ENCODE measurements around the gene LCE3B. TPM values are rescaled to one million over a fixed set of nuclear protein-coding genes. Genes with fewer than 3 reads are reported as not detected.

LCE3B gene
- not detected in 5 replicates for total RNA-seq (2022; extraction: Qiagen RNA extraction)

GRCh38 chr1:152613511-152613910 is at the start of gene LCE3B:
Gene LCE3B (plus strand): TSS chr1:152613811. CDS start chr1:152613811, 0 bp downstream.

GRCh38 chr1:152566681-152567080 is 46.9 kb upstream of the LCE3B start, which contains the start of gene LCE3E:
Gene LCE3E (minus strand): TSS chr1:152566780. CDS start chr1:152566208, 572 bp downstream.

GRCh38 chr1:152580433-152580832 is 33.2 kb upstream of the LCE3B start, which contains the start of gene LCE3D:
Gene LCE3D (minus strand): TSS chr1:152580516. CDS start chr1:152579936, 580 bp downstream.

GRCh38 chr1:152599934-152600333 is 13.7 kb upstream of the LCE3B start, which contains the start of gene LCE3C:
Gene LCE3C (plus strand): TSS chr1:152600234. CDS start chr1:152600732, 498 bp downstream.

GRCh38 chr1:152622803-152623202 is 9.2 kb downstream of the LCE3B start, which contains the start of gene LCE3A:
Gene LCE3A (minus strand): TSS chr1:152623103. CDS start chr1:152623103, 0 bp downstream.

GRCh38 chr1:152663098-152663497 is 49.5 kb downstream of the LCE3B start, which contains the start of gene LCE2D:
Gene LCE2D (plus strand): TSS chr1:152663380. CDS start chr1:152664106, 726 bp downstream.

Other genes starting within 250 kb of the LCE3B start
- not detected in 5 replicates for gene CRNN, start 199.5 kb upstream of the LCE3B start, total RNA-seq (2022; extraction: Qiagen RNA extraction)
- not detected in 5 replicates for gene LCE5A, start 103.0 kb upstream of the LCE3B start, total RNA-seq (2022; extraction: Qiagen RNA extraction)
- 0.32 to 0.81 TPM (median 0.43 TPM) in 4 of 5 replicates, not detected in the other for gene CRCT1, start 99.3 kb upstream of the LCE3B start, total RNA-seq (2022; extraction: Qiagen RNA extraction)
- gene LCE3E, start 47.0 kb upstream of the LCE3B start, total RNA-seq (2022; extraction: Qiagen RNA extraction), result 0.24 to 0.26 TPM in 2 of 5 replicates, not detected in the others
- 2.1 to 4.5 TPM (median 3.6 TPM) in 5 replicates for gene LCE3D, start 33.3 kb upstream of the LCE3B start, total RNA-seq (2022; extraction: Qiagen RNA extraction)
- gene LCE3C, start 13.6 kb upstream of the LCE3B start, total RNA-seq (2022; extraction: Qiagen RNA extraction), result not detected in 5 replicates
- not detected in 5 replicates for gene LCE3A, start 9.3 kb downstream of the LCE3B start, total RNA-seq (2022; extraction: Qiagen RNA extraction)
- gene LCE2D, start 49.6 kb downstream of the LCE3B start, total RNA-seq (2022; extraction: Qiagen RNA extraction), result not detected in 5 replicates
- not detected in 5 replicates for gene LCE2C, start 61.5 kb downstream of the LCE3B start, total RNA-seq (2022; extraction: Qiagen RNA extraction)
- not detected in 5 replicates for gene LCE2B, start 72.3 kb downstream of the LCE3B start, total RNA-seq (2022; extraction: Qiagen RNA extraction)
- gene LCE2A, start 84.5 kb downstream of the LCE3B start, total RNA-seq (2022; extraction: Qiagen RNA extraction), result not detected in 5 replicates
- gene LCE4A, start 94.3 kb downstream of the LCE3B start, total RNA-seq (2022; extraction: Qiagen RNA extraction), result not detected in 5 replicates
- not detected in 5 replicates for gene KPRP, start 144.2 kb downstream of the LCE3B start, total RNA-seq (2022; extraction: Qiagen RNA extraction)
- not detected in 5 replicates for gene LCE1F, start 161.3 kb downstream of the LCE3B start, total RNA-seq (2022; extraction: Qiagen RNA extraction)
- gene LCE1E, start 172.4 kb downstream of the LCE3B start, total RNA-seq (2022; extraction: Qiagen RNA extraction), result not detected in 5 replicates
- not detected in 5 replicates for gene LCE1D, start 182.9 kb downstream of the LCE3B start, total RNA-seq (2022; extraction: Qiagen RNA extraction)
- gene LCE1C, start 192.8 kb downstream of the LCE3B start, total RNA-seq (2022; extraction: Qiagen RNA extraction), result 0.14 TPM in 1 of 5 replicates, not detected in the others
- gene LCE1B, start 198.2 kb downstream of the LCE3B start, total RNA-seq (2022; extraction: Qiagen RNA extraction), result 0.08 TPM in 1 of 5 replicates, not detected in the others
- not detected in 5 replicates for gene LCE1A, start 213.7 kb downstream of the LCE3B start, total RNA-seq (2022; extraction: Qiagen RNA extraction)
- not detected in 5 replicates for gene LCE6A, start 229.0 kb downstream of the LCE3B start, total RNA-seq (2022; extraction: Qiagen RNA extraction)
- gene LCE7A, start 246.2 kb downstream of the LCE3B start, total RNA-seq (2022; extraction: Qiagen RNA extraction), result not detected in 5 replicates

All from A549 treated with dexamethasone at 1 μM for 4 hours (cell line).